ENCODE measurements around the gene VWA5B2.

Gene VWA5B2

DNA sequence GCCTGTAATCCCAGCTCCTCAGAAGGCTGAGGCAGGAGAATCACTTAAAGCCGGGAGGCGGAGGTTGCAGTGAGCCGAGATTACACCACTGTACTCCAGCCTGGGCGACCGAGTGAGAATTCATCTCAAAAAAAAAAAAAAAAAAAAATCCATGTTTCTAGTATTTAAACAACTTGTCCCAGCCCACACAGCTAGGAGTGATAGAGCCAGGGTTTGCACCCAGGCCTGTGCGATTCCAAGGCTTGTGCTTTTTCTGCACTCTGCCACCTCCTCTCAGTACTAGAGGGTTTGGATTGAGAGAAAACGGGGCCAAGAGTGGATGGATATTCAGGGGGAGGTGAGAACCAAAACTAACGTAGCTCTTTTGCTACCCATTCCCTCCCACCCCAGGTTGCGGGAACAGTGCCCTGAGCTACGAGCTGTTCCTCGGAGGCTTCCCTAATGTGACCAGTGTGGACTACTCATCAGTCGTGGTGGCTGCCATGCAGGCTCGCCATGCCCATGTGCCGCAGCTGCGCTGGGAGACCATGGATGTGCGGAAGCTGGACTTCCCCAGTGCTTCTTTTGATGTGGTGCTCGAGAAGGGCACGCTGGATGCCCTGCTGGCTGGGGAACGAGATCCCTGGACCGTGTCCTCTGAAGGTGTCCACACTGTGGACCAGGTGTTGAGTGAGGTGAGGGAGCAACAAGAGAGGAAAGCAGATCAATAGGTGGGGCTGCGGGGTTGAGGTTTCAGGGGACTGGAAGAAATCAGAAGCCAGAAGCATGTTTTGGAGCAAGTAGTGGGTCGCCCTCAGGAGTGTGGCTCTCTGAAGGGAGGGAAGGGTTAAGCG lies 27.9 kb downstream of the VWA5B2 start:
- TF ChIP-seq, protein P1, sequence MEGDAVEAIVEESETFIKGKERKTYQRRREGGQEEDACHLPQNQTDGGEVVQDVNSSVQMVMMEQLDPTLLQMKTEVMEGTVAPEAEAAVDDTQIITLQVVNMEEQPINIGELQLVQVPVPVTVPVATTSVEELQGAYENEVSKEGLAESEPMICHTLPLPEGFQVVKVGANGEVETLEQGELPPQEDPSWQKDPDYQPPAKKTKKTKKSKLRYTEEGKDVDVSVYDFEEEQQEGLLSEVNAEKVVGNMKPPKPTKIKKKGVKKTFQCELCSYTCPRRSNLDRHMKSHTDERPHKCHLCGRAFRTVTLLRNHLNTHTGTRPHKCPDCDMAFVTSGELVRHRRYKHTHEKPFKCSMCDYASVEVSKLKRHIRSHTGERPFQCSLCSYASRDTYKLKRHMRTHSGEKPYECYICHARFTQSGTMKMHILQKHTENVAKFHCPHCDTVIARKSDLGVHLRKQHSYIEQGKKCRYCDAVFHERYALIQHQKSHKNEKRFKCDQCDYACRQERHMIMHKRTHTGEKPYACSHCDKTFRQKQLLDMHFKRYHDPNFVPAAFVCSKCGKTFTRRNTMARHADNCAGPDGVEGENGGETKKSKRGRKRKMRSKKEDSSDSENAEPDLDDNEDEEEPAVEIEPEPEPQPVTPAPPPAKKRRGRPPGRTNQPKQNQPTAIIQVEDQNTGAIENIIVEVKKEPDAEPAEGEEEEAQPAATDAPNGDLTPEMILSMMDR (conservative IDR thresholded peaks at IDR 0.05), result no peak

DNA sequence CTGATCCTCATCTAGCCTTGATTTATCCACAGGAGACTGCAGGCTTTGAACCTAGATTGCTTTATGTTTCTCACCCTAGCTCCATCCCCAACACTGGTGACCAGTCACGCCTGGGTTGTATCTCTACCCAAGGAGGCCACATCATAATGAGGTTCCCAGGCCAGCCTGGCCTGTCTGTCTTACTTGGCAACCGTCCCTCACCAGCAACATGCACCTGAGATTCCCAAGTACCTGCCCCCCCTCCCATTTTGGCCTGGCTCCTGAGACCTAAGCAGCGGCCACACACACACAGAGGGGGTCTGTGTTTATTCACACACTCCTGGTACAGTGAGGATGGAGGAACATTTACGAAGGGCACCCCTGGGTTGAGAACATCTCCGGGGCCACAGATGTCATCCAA lies 29.5 kb downstream of the VWA5B2 start:
- no peak overlapping the region for H3K27ac ChIP-seq
- TF ChIP-seq ZFX (IDR thresholded peaks at IDR 0.05), result no peak
- TF ChIP-seq, protein P1 (conservative IDR thresholded peaks at IDR 0.05), result no peak

More for the DNA sequence above, 27.9 kb downstream of the VWA5B2 start:
- no peak overlapping the region for H3K27ac ChIP-seq

DNA sequence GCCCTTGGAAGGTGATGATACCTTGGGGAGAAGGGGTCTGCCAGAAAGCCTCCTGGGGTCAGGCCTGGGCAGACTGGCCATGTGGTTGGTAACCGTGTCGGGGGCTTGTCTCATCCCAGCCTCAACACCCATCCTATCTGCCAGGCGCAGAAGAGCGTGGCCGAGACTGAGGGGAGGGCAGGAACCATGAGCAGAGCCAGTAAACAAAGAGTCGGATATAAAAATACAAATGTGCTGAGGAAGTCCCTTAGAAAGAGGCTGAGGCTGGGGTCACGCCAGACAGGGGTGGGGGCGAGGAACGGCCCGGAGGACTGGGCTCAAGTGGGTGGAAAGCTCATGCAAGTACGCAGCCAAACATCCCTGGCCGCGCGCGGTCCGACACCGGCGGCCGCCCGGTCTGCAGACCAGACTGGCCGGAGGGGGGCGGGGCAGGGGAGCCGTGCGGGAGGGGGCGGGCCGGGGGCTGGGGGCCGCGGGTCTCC lies 30.1 kb downstream of the VWA5B2 start:
- H3K27ac ChIP-seq, result no peak overlapping the region

DNA sequence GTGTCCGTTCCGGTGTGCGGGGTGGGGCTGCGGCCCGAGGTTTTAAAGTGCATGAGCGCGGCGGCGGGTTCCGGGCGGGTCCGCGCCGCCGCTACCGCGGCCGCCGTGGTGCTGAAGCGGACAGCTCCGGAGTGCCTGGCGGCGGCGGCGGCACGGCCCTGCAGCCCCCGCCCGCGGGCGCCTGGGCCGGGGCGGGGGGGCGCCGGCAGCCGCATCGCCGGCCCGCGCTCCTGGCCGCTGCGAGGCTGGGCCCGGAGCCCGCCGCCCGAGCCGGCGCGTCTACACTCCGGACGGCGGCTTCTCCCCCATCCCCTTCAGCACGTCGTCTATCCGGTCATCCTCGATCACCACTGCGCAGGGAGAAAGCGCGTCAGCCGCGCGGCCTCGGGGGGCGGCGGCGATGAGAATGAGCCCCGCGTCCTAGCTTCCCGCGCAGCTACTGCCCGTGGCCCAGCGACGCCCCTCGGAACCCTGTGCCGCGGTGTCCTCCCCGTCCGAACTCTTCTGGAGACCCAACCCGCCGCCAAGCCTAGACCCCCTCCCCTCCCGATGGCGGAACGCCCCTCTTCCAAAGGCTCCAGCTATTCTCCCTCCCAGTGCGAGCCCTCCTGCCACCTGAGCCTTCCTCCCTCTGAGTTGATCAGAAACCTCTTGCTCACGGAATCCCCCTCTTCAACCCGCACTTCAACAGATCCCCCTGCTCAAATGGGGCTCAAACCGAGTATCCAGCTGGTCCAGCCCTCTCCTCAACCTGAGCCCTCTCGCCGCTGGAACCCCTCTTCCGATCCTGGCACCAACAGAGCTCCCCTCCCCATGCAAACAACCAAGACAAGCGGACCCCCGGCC lies 30.7 kb downstream of the VWA5B2 start:
- no peak overlapping the region for H3K27ac ChIP-seq
- TF ChIP-seq, protein P1 (conservative IDR thresholded peaks at IDR 0.05), result no peak
- TF ChIP-seq ZFX (IDR thresholded peaks at IDR 0.05), result no peak

More for the DNA sequence above, 30.1 kb downstream of the VWA5B2 start:
- TF ChIP-seq, protein P1 (conservative IDR thresholded peaks at IDR 0.05), result no peak
- no peak for TF ChIP-seq ZFX (IDR thresholded peaks at IDR 0.05)

DNA sequence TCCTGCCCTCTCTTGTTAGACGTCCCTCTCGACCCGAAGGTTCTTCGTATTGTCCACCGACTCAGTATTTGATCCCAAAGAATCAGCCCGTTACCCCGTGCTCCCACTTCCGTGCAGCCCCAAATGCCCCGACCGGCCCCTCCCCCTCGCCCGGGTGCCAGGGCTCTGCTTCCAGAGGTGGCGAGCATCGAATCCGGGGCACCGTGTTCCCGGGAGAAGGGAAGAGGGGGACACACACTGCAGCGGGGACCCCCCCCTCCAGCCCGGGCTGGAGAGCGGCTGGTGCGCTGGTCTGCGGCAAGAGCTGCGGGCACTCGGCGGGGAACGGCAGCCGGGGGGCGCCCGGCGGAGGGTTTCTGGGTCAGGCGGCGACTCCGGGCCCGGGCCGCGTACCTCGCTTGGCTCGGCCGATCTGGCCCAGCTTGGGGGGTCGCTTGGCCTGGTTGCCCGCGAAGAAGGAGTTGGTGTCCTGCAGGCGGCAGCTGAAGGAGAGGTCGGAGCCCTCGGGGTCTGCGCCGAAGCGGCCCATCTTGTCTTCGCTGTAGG lies 31.4 kb downstream of the VWA5B2 start:
- H3K27ac ChIP-seq, result peak overlapping the region; percentile 55
- no peak for TF ChIP-seq ZFX (IDR thresholded peaks at IDR 0.05)
- TF ChIP-seq, protein P1 (conservative IDR thresholded peaks at IDR 0.05), result no peak

DNA sequence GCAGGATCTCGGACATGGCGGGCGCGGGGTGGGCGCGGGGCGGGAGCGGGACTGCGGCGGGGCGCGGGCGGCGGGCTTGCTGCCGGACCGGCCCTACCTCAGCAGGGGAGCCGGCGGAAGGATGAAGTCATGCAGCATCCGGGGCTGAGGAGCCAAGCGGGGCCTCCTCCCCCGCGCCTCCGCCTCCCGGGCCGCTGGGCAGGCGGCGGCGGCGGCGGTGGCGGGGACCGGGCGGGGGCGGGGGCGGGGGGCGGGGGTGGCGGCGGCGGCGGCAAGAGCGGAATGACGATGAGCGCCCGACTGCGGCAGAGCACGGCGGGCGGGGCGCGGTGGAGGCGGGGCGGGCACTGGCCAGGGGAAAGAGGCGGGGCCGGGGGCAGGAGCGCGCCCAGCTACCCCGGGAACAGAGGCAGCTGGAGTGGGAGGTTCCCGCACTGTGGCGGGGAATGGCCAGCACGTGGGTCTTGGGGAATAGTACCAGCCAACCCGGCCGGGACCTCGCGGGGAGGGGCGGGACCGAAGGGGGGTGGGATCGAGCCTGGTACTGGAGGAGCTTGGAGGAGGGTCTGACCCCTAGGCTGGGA lies 32.0 kb downstream of the VWA5B2 start, which contains the start of gene CAMK2N2:
Gene CAMK2N2 (minus strand): TSS at position 284 of the 584 bp plus-strand sequence. CDS start 268 bp downstream, at position 16.
- peak within 1 kb of the TSS; percentile 55 for H3K27ac ChIP-seq
- TF ChIP-seq, protein P1 (conservative IDR thresholded peaks at IDR 0.05), result no peak
- TF ChIP-seq ZFX (IDR thresholded peaks at IDR 0.05), result no peak
